OCI-LY1 (cell line): ENCODE measurements around the gene ATAT1.

Source experiments
- H2AFZ ChIP-seq: fragments of 200-600 bp; sonication (generic), shearing (Covaris generic); 2 replicates; pipeline ENCODE4 v1.6.0; 2014; ENCODE audit warnings: antibody characterized with exemption, mild to moderate bottlenecking, low read length
- H3F3A ChIP-seq: fragments of 200-600 bp; sonication (generic), shearing (Covaris generic); 2 replicates; pipeline ENCODE4 v1.6.0; 2014; ENCODE audit warnings: mild to moderate bottlenecking, antibody characterized with exemption, low read length, moderate library complexity; ENCODE audit not compliant: insufficient read depth
- H3K27ac ChIP-seq: fragments of 200-600 bp; sonication (generic); 2 replicates; pipeline ENCODE4 v1.5.1; 2014; ENCODE audit warnings: low read length, mixed run types, mild to moderate bottlenecking, low read depth; ENCODE audit not compliant: poor library complexity, severe bottlenecking
- H3K27me3 ChIP-seq: fragments of 200-600 bp; sonication (generic); 2 replicates; pipeline ENCODE4 v1.6.0; 2014; ENCODE audit warnings: antibody characterized with exemption, mild to moderate bottlenecking, low read length, moderate library complexity; ENCODE audit not compliant: insufficient read depth
- H3K36me3 ChIP-seq: fragments of 200-600 bp; sonication (generic); 2 replicates; pipeline ENCODE4 v1.6.1; 2014; ENCODE audit warnings: mild to moderate bottlenecking, antibody characterized with exemption, low read length, moderate library complexity, mixed read lengths; ENCODE audit not compliant: insufficient read depth
- H3K4me1 ChIP-seq: fragments of 200-600 bp; sonication (generic); 2 replicates; pipeline ENCODE4 v1.5.1; 2014; ENCODE audit warnings: mild to moderate bottlenecking, low read length, moderate library complexity; ENCODE audit not compliant: insufficient read depth, severe bottlenecking
- H3K4me2 ChIP-seq: fragments of 200-600 bp; sonication (generic), shearing (Covaris generic); 2 replicates; pipeline ENCODE4 v1.6.1; 2014; ENCODE audit warnings: low read length
- H3K4me3 ChIP-seq: fragments of 200-600 bp; sonication (generic); 2 replicates; pipeline ENCODE4 v1.5.1; 2014; ENCODE audit warnings: low read length, low read depth, mild to moderate bottlenecking, mixed read lengths; ENCODE audit not compliant: poor library complexity, severe bottlenecking
- H3K79me2 ChIP-seq: fragments of 200-600 bp; shearing (Covaris generic); 2 replicates; pipeline ENCODE4 v1.6.1; 2016; ENCODE audit warnings: mixed run types, low read length, mixed read lengths; ENCODE audit not compliant: insufficient read depth
- H3K9ac ChIP-seq: fragments of 200-600 bp; sonication (generic), shearing (Covaris generic); 2 replicates; pipeline ENCODE4 v1.6.1; 2014; ENCODE audit warnings: mild to moderate bottlenecking, low read length, mixed read lengths
- H3K9me2 ChIP-seq: fragments of 200-600 bp; sonication (generic), shearing (Covaris generic); 2 replicates; pipeline ENCODE4 v1.6.1; 2014; ENCODE audit warnings: low read depth, mild to moderate bottlenecking, low read length, mixed read lengths
- H3K9me3 ChIP-seq: fragments of 200-600 bp; shearing (Covaris generic); 2 replicates; pipeline ENCODE4 v1.6.1; 2014; ENCODE audit warnings: low read length, mixed read lengths
- H4K20me1 ChIP-seq: fragments of 200-600 bp; sonication (generic), shearing (Covaris generic); 2 replicates; pipeline ENCODE4 v1.6.0; 2016; ENCODE audit warnings: mild to moderate bottlenecking, low read length; ENCODE audit not compliant: insufficient read depth
- EZH2 ChIP-seq: fragments of 200-600 bp; sonication (generic), shearing (Covaris generic); IDR thresholded peaks from 2 replicates; pipeline ENCODE4 v1.8.0; 2017; ENCODE audit warnings: borderline replicate concordance, mixed run types, mild to moderate bottlenecking, antibody characterized with exemption, low read length, moderate library complexity, mixed read lengths
- TF ChIP-seq, protein P1 (sequence below): fragments of 200-600 bp; sonication (generic), shearing (Covaris generic); IDR thresholded peaks from 2 replicates; pipeline ENCODE4 v1.5.1; 2017; ENCODE audit warnings: mild to moderate bottlenecking, antibody characterized with exemption, low read length, moderate library complexity, mixed read lengths

The ATAT1 gene

DNA sequence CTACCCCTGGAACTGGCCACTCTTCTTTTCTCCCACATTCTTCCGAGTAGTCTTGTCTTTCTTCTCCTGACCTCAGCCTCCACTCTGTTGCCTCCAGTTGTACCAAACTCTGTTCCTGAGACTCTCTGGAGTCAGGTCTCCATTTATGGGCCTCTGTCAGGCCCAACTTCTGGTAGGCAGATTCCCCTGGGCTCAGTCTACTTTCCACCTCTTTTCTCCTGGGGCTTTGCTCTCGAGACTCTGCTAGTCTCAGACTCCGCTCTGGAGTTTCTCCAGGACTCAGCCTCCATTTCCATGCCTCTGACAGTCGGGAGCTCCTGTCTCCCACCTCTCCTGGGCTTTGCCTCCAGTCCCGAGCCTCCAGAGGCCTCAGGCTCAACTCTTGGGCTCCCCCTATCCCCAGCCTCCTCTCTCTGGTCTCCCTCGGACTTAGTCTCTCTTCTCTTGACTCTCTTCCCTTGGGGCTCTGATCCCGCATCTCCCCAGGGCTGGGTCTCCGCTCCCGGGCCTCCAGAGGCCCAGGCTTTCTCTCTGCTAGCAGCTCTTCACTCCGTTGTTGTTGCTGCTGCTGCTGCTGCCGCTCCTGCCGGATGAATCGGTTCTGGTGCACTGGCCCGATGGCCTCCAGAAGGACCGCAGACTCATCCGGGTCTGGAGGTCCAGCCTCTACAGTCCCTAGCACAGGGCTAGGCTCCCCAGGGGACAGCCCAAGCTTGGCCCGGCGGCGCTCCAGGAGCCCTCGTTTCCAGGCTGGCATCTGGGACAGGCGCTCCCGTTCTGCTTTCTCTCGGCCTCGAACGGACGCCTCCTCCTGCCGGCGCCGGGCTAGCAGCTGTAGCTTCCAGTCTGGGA lies 58.7 kb downstream of the ATAT1 start:
- Histone ChIP-seq H3K27ac (peak overlapping the region; percentile 95), H4K20me1 (no peaks in the 10 kb centered on the region), H3K27me3 (no peaks in the 10 kb centered on the region), H3K9ac (peak overlapping the region; percentile 95), H3K9me2 (no peaks in the 10 kb centered on the region), H2AFZ (no peak overlapping the region), H3K4me1 (peaks cover 82% of the 10 kb centered on the region), H3K79me2 (peaks cover 38% of the 10 kb centered on the region), H3K9me3 (no peaks in the 10 kb centered on the region), H3F3A (peaks cover 21% of the 10 kb centered on the region), H3K36me3 (peaks cover 3% of the 10 kb centered on the region; the same call in 1 of the 2 replicates), H3K4me2 (peak overlapping the region; percentile 75), H3K4me3 (peak overlapping the region; percentile 87)
- TF ChIP-seq, protein P1, sequence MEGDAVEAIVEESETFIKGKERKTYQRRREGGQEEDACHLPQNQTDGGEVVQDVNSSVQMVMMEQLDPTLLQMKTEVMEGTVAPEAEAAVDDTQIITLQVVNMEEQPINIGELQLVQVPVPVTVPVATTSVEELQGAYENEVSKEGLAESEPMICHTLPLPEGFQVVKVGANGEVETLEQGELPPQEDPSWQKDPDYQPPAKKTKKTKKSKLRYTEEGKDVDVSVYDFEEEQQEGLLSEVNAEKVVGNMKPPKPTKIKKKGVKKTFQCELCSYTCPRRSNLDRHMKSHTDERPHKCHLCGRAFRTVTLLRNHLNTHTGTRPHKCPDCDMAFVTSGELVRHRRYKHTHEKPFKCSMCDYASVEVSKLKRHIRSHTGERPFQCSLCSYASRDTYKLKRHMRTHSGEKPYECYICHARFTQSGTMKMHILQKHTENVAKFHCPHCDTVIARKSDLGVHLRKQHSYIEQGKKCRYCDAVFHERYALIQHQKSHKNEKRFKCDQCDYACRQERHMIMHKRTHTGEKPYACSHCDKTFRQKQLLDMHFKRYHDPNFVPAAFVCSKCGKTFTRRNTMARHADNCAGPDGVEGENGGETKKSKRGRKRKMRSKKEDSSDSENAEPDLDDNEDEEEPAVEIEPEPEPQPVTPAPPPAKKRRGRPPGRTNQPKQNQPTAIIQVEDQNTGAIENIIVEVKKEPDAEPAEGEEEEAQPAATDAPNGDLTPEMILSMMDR, result peak; percentile 42
- TF ChIP-seq EZH2, result no peak

GRCh38 chr6:30686009-30686907 lies 59.6 kb downstream of the ATAT1 start, which contains the start of gene PPP1R18:
TSS of gene PPP1R18 (minus strand) at chr6:30686645. CDS start at chr6:30686018, 627 bp downstream.
- Histone ChIP-seq H3K9ac (peak within 1 kb of the TSS; percentile 95), H3K27ac (peak within 1 kb of the TSS; percentile 95), H4K20me1 (no peaks in the 10 kb centered on the region), H3K79me2 (peaks cover 35% of the 10 kb centered on the region), H3K4me2 (peak within 1 kb of the TSS; percentile 75), H2AFZ (no peak within 1 kb of the TSS), H3K9me3 (no peaks in the 10 kb centered on the region), H3K4me1 (peaks cover 78% of the 10 kb centered on the region), H3K36me3 (no peaks in the 10 kb centered on the region), H3F3A (peaks cover 21% of the 10 kb centered on the region), H3K4me3 (peak within 1 kb of the TSS; percentile 87), H3K9me2 (no peaks in the 10 kb centered on the region), H3K27me3 (no peaks in the 10 kb centered on the region)
- TF ChIP-seq, protein P1, result no peak
- no peak for TF ChIP-seq EZH2

GRCh38 chr6:30686908-30687658 lies 60.4 kb downstream of the ATAT1 start:
- peak overlapping the region; percentile 95 for H3K9ac ChIP-seq
- peaks cover 27% of the 10 kb centered on the region for H3K79me2 ChIP-seq
- peaks cover 16% of the 10 kb centered on the region for H3F3A ChIP-seq
- peak overlapping the region; percentile 87 for H3K4me3 ChIP-seq
- no peaks in the 10 kb centered on the region for H4K20me1 ChIP-seq
- no peaks in the 10 kb centered on the region for H3K9me3 ChIP-seq
- peak overlapping the region; percentile 75 for H3K4me2 ChIP-seq
- H2AFZ ChIP-seq, result no peak overlapping the region
- TF ChIP-seq EZH2, result no peak
- TF ChIP-seq, protein P1, result no peak
- no peaks in the 10 kb centered on the region for H3K9me2 ChIP-seq
- H3K4me1 ChIP-seq, result peaks cover 76% of the 10 kb centered on the region
- no peaks in the 10 kb centered on the region for H3K27me3 ChIP-seq
- peak overlapping the region; percentile 95 for H3K27ac ChIP-seq
- no peaks in the 10 kb centered on the region for H3K36me3 ChIP-seq
